Stimulated activated CD8-positive, alpha-beta memory T cell treated with anti-CD3 and anti-CD28 coated beads, Interleukin-4, amount 100 ng/mL, for 1 hour (primary cell): ENCODE results near the gene NXPH3.

Experiments used
- DNase-seq, 2 donors: peaks; one replicate each; pipeline ENCODE4 v3.0.0-alpha.2; 2020; ENCODE audit warnings: low read depth in 2 of 2, low spot score in 1 of 2

Gene NXPH3

DNA sequence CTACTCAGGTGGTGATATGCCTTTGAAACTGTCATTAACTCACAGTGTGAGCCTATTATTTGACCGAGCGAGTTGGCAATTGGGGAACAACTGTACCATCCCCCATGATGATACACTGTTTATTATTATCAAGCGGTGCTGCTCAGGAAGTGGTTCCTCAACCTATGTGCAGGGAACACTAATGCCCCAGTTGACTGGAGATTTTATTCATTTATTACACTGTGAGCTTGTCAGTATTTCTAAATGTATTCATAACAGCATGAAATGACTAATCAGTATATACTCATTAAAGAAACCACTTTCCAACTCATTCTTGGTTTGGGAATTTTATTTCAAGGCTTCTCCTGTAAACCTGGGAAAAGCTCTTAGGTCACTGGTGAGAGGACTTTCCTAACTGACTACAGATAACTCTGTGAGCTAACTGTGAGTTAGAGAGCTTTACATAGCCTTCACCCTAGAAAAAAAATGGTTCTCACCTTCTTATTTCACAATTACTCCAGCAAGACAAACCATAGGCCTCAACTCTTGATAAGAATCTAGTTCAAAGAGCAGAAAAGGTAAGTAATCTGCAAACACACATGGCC lies 42.4 kb downstream of the NXPH3 start:
- no peak for DNase-seq

DNA sequence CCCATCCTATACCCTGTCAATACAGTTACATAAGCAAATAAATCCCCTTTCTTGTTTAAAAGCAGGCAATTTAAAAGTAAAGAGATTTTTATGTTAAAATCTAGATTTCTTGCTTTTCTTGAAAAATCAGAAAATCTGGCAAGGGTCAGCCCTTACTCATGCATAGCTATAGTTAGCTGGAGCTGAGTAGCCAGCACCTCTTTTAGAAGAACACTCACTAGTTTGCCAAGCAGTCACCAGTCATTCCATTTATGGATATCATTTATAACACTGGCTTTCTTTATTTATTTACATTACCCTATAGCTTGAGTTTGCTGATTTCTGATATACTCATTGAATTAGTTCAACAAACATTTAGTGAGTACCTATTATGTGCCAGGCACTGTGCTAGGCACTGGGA lies 45.7 kb downstream of the NXPH3 start:
- no peak for DNase-seq

DNA sequence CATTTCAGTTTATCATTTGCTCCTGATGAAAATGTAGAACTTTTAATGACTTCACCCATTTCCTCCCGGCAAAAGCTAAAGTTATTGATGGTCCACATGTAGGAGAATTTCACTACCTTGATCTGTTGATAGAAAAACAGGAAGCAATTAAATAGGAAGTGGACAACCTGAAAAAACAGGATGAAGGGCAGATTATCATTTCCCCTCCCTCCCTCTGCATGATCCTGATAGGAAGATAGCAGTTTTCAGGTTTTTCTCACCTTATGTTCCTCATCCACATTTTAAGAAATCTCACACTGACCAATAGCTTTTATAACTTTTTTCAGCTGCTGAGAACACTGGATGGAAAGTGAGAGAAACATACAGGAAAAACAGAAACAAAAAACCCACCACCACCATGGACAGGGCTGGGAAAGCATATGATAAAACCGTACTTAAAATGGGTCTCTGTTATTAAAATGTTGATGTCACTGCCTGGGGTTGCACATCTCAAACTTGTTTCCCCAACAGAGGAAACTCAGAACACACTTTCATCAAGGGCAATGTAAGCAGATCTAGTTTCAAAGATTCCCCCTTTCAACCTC lies 46.4 kb downstream of the NXPH3 start:
- no peak for DNase-seq

DNA sequence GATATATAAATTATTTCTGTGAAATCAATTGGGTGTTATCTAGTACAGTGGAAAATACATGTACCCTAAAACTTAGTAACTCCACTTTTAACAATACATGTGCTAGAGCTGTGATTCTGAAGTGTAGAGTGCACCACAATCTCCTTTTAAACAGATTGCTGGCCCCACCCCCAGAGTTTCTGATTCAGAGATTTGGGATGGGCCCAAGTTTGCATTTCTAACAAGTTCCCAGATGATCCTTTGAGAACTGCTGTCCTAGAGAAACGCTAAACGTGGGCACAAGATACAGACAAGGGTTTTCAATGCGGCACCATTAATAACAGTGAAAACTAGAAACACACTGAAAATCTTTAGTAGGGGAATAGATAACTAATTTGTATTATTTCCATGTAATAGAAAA lies 49.2 kb downstream of the NXPH3 start:
- DNase-seq = no peak

- DNase-seq = no peak
These were observed 53.8 kb downstream of the NXPH3 start for GRCh38 chr17:49629447-49629846.

- DNase-seq = no peak
These were observed 54.6 kb downstream of the NXPH3 start for GRCh38 chr17:49630113-49630900.

DNA sequence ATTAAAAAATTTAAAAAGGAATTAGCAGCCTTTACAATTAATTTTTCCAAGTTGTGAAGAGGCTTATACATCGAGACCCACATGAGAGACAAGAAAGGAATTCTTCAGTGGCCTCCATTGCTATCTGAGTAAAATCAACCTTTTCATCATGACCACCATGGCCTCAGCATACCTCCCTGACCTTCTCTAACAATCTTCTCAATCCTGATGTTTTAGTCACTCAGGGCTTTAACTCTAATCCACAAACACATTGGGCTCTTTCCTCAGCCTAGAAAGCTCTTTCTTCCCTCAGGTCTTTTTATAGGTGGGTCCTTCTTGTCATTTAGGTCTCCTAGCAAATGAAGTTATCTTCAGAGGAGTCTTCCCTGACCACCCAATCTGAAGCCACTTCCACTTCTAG lies 55.8 kb downstream of the NXPH3 start:
- DNase-seq = no peak
